Mucosa of descending colon (tissue), 3 donors: ENCODE measurements around the gene CTNNA3. TPM values are rescaled to one million over a fixed set of nuclear protein-coding genes. Genes with fewer than 3 reads are reported as not detected.
"Not testable (repeated sequence)": the region's sequence is repeated elsewhere in the genome, so short reads cannot be mapped to it uniquely, and the experiment has no call there.

Experiments
- ATAC-seq: fragments of 200-7000 bp; cut with Tn5 transposase; one replicate; pipeline ENCODE4 v1.9.1; 2020; ENCODE audit warnings: mild to moderate bottlenecking, moderate library complexity
- DNase-seq, 3 donors: peaks; one replicate each; pipeline ENCODE4 v3.0.0-alpha.2; 2020
- H3K36me3 ChIP-seq: fragments of 200-600 bp; one replicate; pipeline ENCODE4 v1.8.0; 2021; ENCODE audit warnings: low read depth, mild to moderate bottlenecking
- H3K4me1 ChIP-seq: fragments of 200-600 bp; one replicate; pipeline ENCODE4 v1.8.0; 2021; ENCODE audit warnings: low read depth, mild to moderate bottlenecking
- H3K4me3 ChIP-seq: fragments of 200-600 bp; one replicate; pipeline ENCODE4 v1.8.0; 2021; ENCODE audit warnings: mild to moderate bottlenecking
- H3K9me3 ChIP-seq: fragments of 200-600 bp; one replicate; pipeline ENCODE4 v1.8.0; 2021; ENCODE audit warnings: mild to moderate bottlenecking
- intact Hi-C, 2 donors: fragments of 100-400 bp; cut with DNase I in 1 of 2; cut with micrococcal nuclease in 1 of 2; formaldehyde crosslinking; loops; one replicate each; pipeline versions ENCODE4 v1.11.0 to v1.11.1; 2022; cut with DNase I, micrococcal nuclease
- total RNA-seq, 3 donors: library from RNA; stranded (reverse); fragmentation: NEBNext Ultra II Directional in 2 of 3; extraction: Animal tissue kit (Norgen Biotek cat#: 25700) in 2 of 3; gene quantifications; one replicate each; pipeline versions ENCODE4 v1.2.1 to v1.2.4, GENCODE V29; 2021 to 2023
- TF ChIP-seq, protein P1 (sequence below): fragments of 200-600 bp; IDR thresholded peaks from one replicate; pipeline ENCODE4 v1.8.0; 2022; ENCODE audit warnings: antibody characterized with exemption, mild to moderate bottlenecking
- donor health status: DM: no; HTN: no; CAD: no; lungs with moderate emphysema.
- donor health status: DM: no; HTN: no; CAD: no.
- donor health status: DM: no; HTN: yes; CAD: no.

CTNNA3 gene
- total RNA-seq, 3 donors from 2014 or later, result 0.52 to 7.5 (median 0.70) TPM

DNA sequence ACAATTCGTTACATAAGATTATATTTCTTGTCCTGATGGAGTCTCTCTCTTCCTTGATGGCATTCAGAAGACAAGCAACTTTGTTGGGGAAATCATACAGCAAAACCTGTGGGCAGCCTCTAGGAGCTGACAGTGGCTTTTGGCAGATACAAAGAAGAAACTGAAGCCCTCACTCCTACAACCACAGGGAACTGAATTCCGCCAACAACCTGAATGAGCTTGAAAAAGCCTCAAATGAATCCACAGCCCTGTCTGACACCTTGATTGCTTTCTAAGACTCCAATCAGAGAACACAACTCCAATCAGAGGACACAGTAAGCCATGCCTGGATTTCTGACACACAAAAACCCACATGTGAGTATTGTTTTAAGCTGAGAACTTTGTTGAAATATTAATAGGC lies 1346.9 kb downstream of the CTNNA3 start:
- H3K4me3 ChIP-seq, result no peak overlapping the region
- H3K4me1 ChIP-seq, result no peaks in the 10 kb centered on the region
- intact Hi-C loops, result no loop called here
- H3K36me3 ChIP-seq, result no peaks in the 10 kb centered on the region
- TF ChIP-seq, protein P1, sequence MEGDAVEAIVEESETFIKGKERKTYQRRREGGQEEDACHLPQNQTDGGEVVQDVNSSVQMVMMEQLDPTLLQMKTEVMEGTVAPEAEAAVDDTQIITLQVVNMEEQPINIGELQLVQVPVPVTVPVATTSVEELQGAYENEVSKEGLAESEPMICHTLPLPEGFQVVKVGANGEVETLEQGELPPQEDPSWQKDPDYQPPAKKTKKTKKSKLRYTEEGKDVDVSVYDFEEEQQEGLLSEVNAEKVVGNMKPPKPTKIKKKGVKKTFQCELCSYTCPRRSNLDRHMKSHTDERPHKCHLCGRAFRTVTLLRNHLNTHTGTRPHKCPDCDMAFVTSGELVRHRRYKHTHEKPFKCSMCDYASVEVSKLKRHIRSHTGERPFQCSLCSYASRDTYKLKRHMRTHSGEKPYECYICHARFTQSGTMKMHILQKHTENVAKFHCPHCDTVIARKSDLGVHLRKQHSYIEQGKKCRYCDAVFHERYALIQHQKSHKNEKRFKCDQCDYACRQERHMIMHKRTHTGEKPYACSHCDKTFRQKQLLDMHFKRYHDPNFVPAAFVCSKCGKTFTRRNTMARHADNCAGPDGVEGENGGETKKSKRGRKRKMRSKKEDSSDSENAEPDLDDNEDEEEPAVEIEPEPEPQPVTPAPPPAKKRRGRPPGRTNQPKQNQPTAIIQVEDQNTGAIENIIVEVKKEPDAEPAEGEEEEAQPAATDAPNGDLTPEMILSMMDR, result no peak
- DNase-seq (no peak), ATAC-seq (no peak)
- H3K9me3 ChIP-seq, result no peaks in the 10 kb centered on the region

DNA sequence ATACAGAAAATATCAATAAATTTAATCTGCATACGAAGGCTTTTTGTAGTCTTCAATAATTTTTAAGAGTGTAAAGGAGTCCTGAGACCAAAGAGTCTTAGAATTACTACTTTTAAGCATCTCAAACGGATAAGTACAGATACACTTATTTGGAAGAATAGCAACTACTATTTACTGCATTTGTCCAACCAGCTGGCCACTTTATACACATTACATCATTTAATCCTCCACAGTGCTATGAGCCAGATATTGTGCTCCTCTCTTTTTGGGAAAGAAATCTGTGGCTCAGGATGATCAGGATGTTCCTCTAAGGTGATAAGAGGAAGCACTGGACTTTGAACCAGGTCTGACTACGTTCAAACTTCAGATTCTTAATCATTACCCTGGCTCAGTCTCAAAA lies 1358.8 kb downstream of the CTNNA3 start:
- DNase-seq (no peak), ATAC-seq (no peak)
- TF ChIP-seq, protein P1, result no peak
- intact Hi-C loops, result no loop called here
- Histone ChIP-seq H3K4me3 (no peak overlapping the region), H3K36me3 (no peaks in the 10 kb centered on the region), H3K9me3 (peaks cover 4% of the 10 kb centered on the region), H3K4me1 (no peaks in the 10 kb centered on the region)

DNA sequence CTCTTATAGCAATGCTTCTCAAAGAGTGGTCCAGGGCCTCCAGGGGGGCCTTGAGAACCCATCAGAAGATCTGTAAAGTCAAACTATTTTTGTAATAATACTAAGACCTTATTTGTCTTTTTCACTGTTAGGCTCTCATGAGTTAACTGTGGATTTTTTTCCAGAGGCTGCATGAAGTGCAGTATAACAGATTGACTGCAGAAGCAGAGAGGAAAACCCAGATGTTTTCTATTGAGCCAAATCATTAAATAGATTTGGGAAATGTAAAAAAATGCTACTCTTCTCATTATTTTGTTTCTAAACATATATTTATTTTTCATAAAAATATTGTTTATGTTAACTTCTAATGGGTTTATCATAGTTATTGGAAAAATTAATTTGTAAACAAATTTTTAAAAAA lies 1359.2 kb downstream of the CTNNA3 start:
- Histone ChIP-seq H3K4me3 (no peak overlapping the region), H3K4me1 (no peaks in the 10 kb centered on the region), H3K9me3 (peaks cover 4% of the 10 kb centered on the region), H3K36me3 (no peaks in the 10 kb centered on the region)
- TF ChIP-seq, protein P1, result no peak
- no peak for DNase-seq
- no peak for ATAC-seq
- intact Hi-C loops, result no loop called here

DNA sequence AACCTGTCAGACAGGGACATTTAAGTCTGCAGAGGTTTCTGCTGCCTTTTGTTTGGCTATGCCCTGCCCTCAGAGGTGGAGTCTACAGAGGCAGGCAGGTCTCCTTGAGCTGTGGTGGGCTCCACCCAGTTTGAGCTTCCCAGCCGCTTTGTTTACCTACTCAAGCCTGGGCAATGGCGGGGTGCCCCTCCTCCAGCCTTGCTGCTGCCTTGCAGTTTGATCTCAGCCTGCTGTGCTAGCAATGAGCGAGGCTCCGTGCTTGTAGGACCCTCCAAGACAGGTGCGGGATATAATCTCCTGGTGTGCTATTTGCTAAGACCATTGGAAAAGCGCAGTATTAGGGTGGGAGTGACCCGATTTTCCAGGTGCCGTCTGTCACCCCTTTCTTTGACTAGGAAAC lies 1360.2 kb downstream of the CTNNA3 start:
- ATAC-seq, intact Hi-C loops, DNase-seq, H3K9me3 ChIP-seq, H3K36me3 ChIP-seq, H3K4me1 ChIP-seq, H3K4me3 ChIP-seq: not testable (repeated sequence)

DNA sequence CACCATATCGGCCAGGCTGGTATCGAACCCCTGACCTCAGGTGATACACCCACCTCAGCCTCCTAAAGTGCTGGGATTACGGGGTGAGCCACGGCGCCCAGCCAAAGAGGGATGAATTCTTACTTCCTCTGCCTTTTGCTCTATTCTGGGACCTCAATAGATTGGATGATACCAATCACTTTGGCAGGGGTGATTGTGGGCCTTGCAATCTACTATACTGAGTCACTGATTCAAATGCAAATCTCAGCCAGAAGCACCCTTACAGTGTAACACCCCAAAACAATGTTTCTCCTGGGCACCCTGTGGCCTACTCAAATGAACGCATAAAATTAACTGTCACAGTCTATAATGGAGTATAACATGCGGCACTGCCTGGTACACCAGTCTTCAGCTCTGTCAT lies 1366.8 kb downstream of the CTNNA3 start:
- DNase-seq, result no peak
- no peak for ATAC-seq
- no peaks in the 10 kb centered on the region for H3K36me3 ChIP-seq
- no peaks in the 10 kb centered on the region for H3K4me1 ChIP-seq
- TF ChIP-seq, protein P1, result no peak
- no peak overlapping the region for H3K4me3 ChIP-seq
- intact Hi-C loops, result no loop called here
- H3K9me3 ChIP-seq, result no peaks in the 10 kb centered on the region

DNA sequence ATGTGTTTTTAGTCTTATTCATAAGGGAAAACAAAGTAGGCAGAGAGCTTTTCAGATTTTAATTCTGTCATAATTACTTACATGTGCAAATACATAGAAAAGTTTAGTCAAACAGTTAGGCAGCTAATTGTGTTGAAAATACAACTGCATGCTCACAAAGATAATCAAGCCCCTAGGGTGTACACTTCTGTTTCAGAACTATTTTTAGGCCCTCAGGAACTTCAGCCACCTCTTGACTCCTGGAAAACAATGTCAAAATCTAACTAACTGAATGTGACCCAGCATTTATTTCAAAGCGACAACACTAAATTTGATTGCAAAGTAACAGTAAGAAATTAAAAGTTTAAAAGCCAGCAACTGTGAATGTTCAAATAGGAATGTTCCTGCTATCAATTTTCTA lies 1369.1 kb downstream of the CTNNA3 start:
- ATAC-seq (no peak), DNase-seq (no peak)
- TF ChIP-seq, protein P1, result no peak
- peaks cover 6% of the 10 kb centered on the region for H3K4me1 ChIP-seq
- H3K36me3 ChIP-seq, result no peaks in the 10 kb centered on the region
- H3K9me3 ChIP-seq, result no peaks in the 10 kb centered on the region
- intact Hi-C loops, result no loop called here
- H3K4me3 ChIP-seq, result no peak overlapping the region
